K562 (cell line): ENCODE results near the gene SVBP. TPM values are rescaled to one million over a fixed set of nuclear protein-coding genes. Genes with fewer than 3 reads are reported as not detected.

Experiments
- CREB3L1 ChIP-seq: fragments of 450-650 bp; IDR thresholded peaks from 2 replicates; pipeline ENCODE4 v1.6.1; 2014; ENCODE audit warnings: low read depth, mild to moderate bottlenecking, moderate library complexity, borderline replicate concordance
- KDM1A ChIP-seq, 2 experiments: fragments of 450-650 bp; IDR thresholded peaks; 2 replicates each; pipeline ENCODE4 v1.6.1; 2016; ENCODE audit warnings: mild to moderate bottlenecking in 2 of 2
- SIN3A ChIP-seq, 2 experiments: fragments of 150-350 bp in 1 of 2; IDR thresholded peaks; 2 replicates each; pipeline ENCODE4 v1.6.1; 2011 to 2016; ENCODE audit warnings: borderline replicate concordance in 2 of 2, low read depth in 2 of 2, low read length in 2 of 2, mild to moderate bottlenecking in 2 of 2, moderate library complexity in 2 of 2; ENCODE audit not compliant: control insufficient read depth in 1 of 2
- TCF3 ChIP-seq: sonication (generic); formaldehyde crosslinking; IDR thresholded peaks from 2 replicates; pipeline ENCODE4 v1.4.0; 2020; ENCODE audit warnings: mild to moderate bottlenecking, missing genetic modification reagents
- ZNF318 ChIP-seq, 2 experiments: fragments of 450-650 bp; IDR thresholded peaks; 2 replicates each; pipeline ENCODE4 v1.6.1; 2016; ENCODE audit warnings: mild to moderate bottlenecking in 2 of 2, borderline replicate concordance in 1 of 2, low read depth in 1 of 2, moderate library complexity in 1 of 2
- polyA plus RNA-seq, 8 experiments: library from polyadenylated mRNA; depleted of rRNA in 4 of 8; stranded (reverse) in 5 of 8; unstranded in 3 of 8; fragments of >200 nt; fragmentation: Nextera tagmentation in 2 of 8; fragmentation: Illumina TruSeq in 1 of 8; extraction: Ambion mirVana in 2 of 8; extraction: Trizol in 1 of 8; gene quantifications; 2 replicates each; pipeline versions ENCODE4 v1.2.1 to v1.2.3, GENCODE V29; 2011 to 2014; ENCODE audit warnings: inconsistent platforms in 1 of 8, missing spikeins in 1 of 8
- total RNA-seq, 7 experiments: library from RNA; depleted of rRNA in 6 of 7; stranded (reverse); fragments of >200 nt in 6 of 7; fragmentation: Illumina TruSeq in 2 of 7; extraction: Trizol in 2 of 7; gene quantifications; 2 replicates each; pipeline versions ENCODE4 v1.2.1 to v1.2.3, GENCODE V29; 2011 to 2021; ENCODE audit warnings: low replicate concordance in 1 of 7

SVBP gene
- total and polyA plus RNA-seq, 9 of the 15 experiments (the other 6 are each of a cell fraction or from before 2014, with no cell fraction given): 31.7 to 49.7 (median 40.0) TPM

- peak; percentile 22 to 52; a peak in 2 of 4 replicates for TF ChIP-seq KDM1A (IDR thresholded peaks at IDR 0.05)
- no peak for TF ChIP-seq SIN3A (IDR thresholded peaks at IDR 0.05; ENCODE audit: borderline replicate concordance in 2 of 2, control insufficient read depth in 1 of 2, low read depth in 2 of 2, low read length in 2 of 2)
- no peak for TF ChIP-seq CREB3L1
- TF ChIP-seq TCF3 (CRISPR knock-in tag): peak; percentile 59
- TF ChIP-seq ZNF318 (IDR thresholded peaks at IDR 0.05; ENCODE audit: borderline replicate concordance in 1 of 2, low read depth in 1 of 2): no peak
These were observed 14.1 kb upstream of the SVBP start (continued) for GRCh38 chr1:42831273-42831672.
